Mucosa of rectum (tissue), 2 donors: Measurements from ENCODE around the gene KANK2.
"Not testable (repeated sequence)": the region's sequence is repeated elsewhere in the genome, so short reads cannot be mapped to it uniquely, and the experiment has no call there.

Source experiments
- H3K27ac ChIP-seq, 2 donors: one replicate each; pipeline ENCODE4 v1.7.0; 2013; ENCODE audit warnings: inconsistent platforms in 2 of 2, low read depth in 2 of 2, low read length in 2 of 2
- H3K27me3 ChIP-seq, 2 donors: one replicate each; pipeline ENCODE4 v1.7.0; 2013; ENCODE audit warnings: low read length in 2 of 2; ENCODE audit not compliant: control insufficient read depth in 2 of 2, insufficient read depth in 2 of 2
- H3K36me3 ChIP-seq, 2 donors: one replicate each; pipeline ENCODE4 v1.7.0; 2013; ENCODE audit warnings: low read length in 2 of 2; ENCODE audit not compliant: control insufficient read depth in 2 of 2, insufficient read depth in 2 of 2
- H3K4me1 ChIP-seq, 2 donors: one replicate each; pipeline ENCODE4 v1.7.0; 2013; ENCODE audit warnings: low read length in 2 of 2, mild to moderate bottlenecking in 1 of 2; ENCODE audit not compliant: control insufficient read depth in 2 of 2, insufficient read depth in 2 of 2
- H3K4me3 ChIP-seq, 2 donors: one replicate each; pipeline ENCODE4 v1.7.0; 2013; ENCODE audit warnings: low read length in 2 of 2
- H3K9ac ChIP-seq, 2 donors: one replicate each; pipeline ENCODE4 v1.7.0; 2013; ENCODE audit warnings: low read length in 2 of 2, low read depth in 1 of 2, mild to moderate bottlenecking in 1 of 2
- H3K9me3 ChIP-seq, 2 donors: one replicate each; pipeline ENCODE4 v1.7.0; 2013; ENCODE audit warnings: low read length in 2 of 2; ENCODE audit not compliant: control insufficient read depth in 2 of 2
- donor health status: healthy.
- donor health status: Normal muscosa, but diverticular disease.

Gene KANK2

GRCh38 chr19:11190501-11190900, 6.8 kb downstream of the KANK2 start:
- H3K4me3 ChIP-seq = no peak overlapping the region
- H3K27ac ChIP-seq = no peak overlapping the region
- H3K36me3 ChIP-seq = peaks cover 0 to 9% of the 10 kb centered on the region in 2 donors
- no peaks in the 10 kb centered on the region for H3K27me3 ChIP-seq
- H3K9ac ChIP-seq = no peak overlapping the region
- peaks cover 6 to 7% of the 10 kb centered on the region in 2 donors for H3K4me1 ChIP-seq
- no peaks in the 10 kb centered on the region for H3K9me3 ChIP-seq

GRCh38 chr19:11187441-11187840, 9.9 kb downstream of the KANK2 start:
- Histone ChIP-seq H3K36me3 (peaks cover 0 to 7% of the 10 kb centered on the region in 2 donors), H3K27ac (no peak overlapping the region)

GRCh38 chr19:11182994-11183393, 14.4 kb downstream of the KANK2 start:
- peaks cover 2 to 6% of the 10 kb centered on the region in 2 donors for H3K36me3 ChIP-seq

More at GRCh38 chr19:11187441-11187840, 9.9 kb downstream of the KANK2 start:
- no peak overlapping the region for H3K9ac ChIP-seq
- no peaks in the 10 kb centered on the region for H3K9me3 ChIP-seq
- no peaks in the 10 kb centered on the region for H3K27me3 ChIP-seq
- peaks cover 4 to 5% of the 10 kb centered on the region in 2 donors for H3K4me1 ChIP-seq
- H3K4me3 ChIP-seq = no peak overlapping the region

GRCh38 chr19:11181488-11181887, 15.9 kb downstream of the KANK2 start:
- no peaks in the 10 kb centered on the region for H3K27me3 ChIP-seq
- no peak overlapping the region for H3K4me3 ChIP-seq
- no peaks in the 10 kb centered on the region for H3K9me3 ChIP-seq
- peaks cover 6 to 10% of the 10 kb centered on the region in 2 donors for H3K4me1 ChIP-seq
- no peak overlapping the region for H3K27ac ChIP-seq
- peaks cover 2 to 10% of the 10 kb centered on the region in 2 donors for H3K36me3 ChIP-seq
- no peak overlapping the region for H3K9ac ChIP-seq

More at GRCh38 chr19:11182994-11183393, 14.4 kb downstream of the KANK2 start:
- Histone ChIP-seq H3K4me3 (no peak overlapping the region), H3K9me3 (no peaks in the 10 kb centered on the region), H3K27ac (no peak overlapping the region), H3K27me3 (no peaks in the 10 kb centered on the region), H3K9ac (no peak overlapping the region), H3K4me1 (peaks cover 6 to 10% of the 10 kb centered on the region in 2 donors)

- Histone ChIP-seq H3K4me1 (peaks cover 6 to 10% of the 10 kb centered on the region in 2 donors), H3K36me3 (peaks cover 2 to 10% of the 10 kb centered on the region in 2 donors)
- not testable (repeated sequence) for H3K9me3 ChIP-seq, H3K27ac ChIP-seq, H3K9ac ChIP-seq, H3K27me3 ChIP-seq, H3K4me3 ChIP-seq
Observed at GRCh38 chr19:11180975-11181374, 16.4 kb downstream of the KANK2 start.

GRCh38 chr19:11180346-11180745, 17.0 kb downstream of the KANK2 start:
- Histone ChIP-seq H3K4me3 (no peak overlapping the region), H3K9ac (no peak overlapping the region), H3K27me3 (no peaks in the 10 kb centered on the region), H3K36me3 (peaks cover 2 to 10% of the 10 kb centered on the region in 2 donors), H3K9me3 (no peaks in the 10 kb centered on the region), H3K27ac (peak overlapping the region in 1 of 2 donors; percentile 35), H3K4me1 (peaks cover 6 to 10% of the 10 kb centered on the region in 2 donors)

- peak overlapping the region in 1 of 2 donors; percentile 45 for H3K4me3 ChIP-seq
- no peak overlapping the region for H3K9ac ChIP-seq
- peak overlapping the region in 1 of 2 donors; percentile 10 for H3K27ac ChIP-seq
- H3K36me3 ChIP-seq = peaks cover 2 to 10% of the 10 kb centered on the region in 2 donors
- no peaks in the 10 kb centered on the region for H3K9me3 ChIP-seq
- peaks cover 6 to 10% of the 10 kb centered on the region in 2 donors for H3K4me1 ChIP-seq
- no peaks in the 10 kb centered on the region for H3K27me3 ChIP-seq
Observed at GRCh38 chr19:11179716-11180297, 17.5 kb downstream of the KANK2 start.

- H3K9ac ChIP-seq, H3K27ac ChIP-seq, H3K9me3 ChIP-seq, H3K4me3 ChIP-seq, H3K27me3 ChIP-seq: not testable (repeated sequence)
- H3K4me1 ChIP-seq = peaks cover 6 to 10% of the 10 kb centered on the region in 2 donors
- H3K36me3 ChIP-seq = peaks cover 6 to 16% of the 10 kb centered on the region in 2 donors
Observed at GRCh38 chr19:11179145-11179465, 18.2 kb downstream of the KANK2 start.

- no peak overlapping the region for H3K9ac ChIP-seq
- H3K4me1 ChIP-seq = peaks cover 6 to 10% of the 10 kb centered on the region in 2 donors
- no peak overlapping the region for H3K4me3 ChIP-seq
- H3K27me3 ChIP-seq = no peaks in the 10 kb centered on the region
- no peaks in the 10 kb centered on the region for H3K9me3 ChIP-seq
- peaks cover 20 to 24% of the 10 kb centered on the region in 2 donors for H3K36me3 ChIP-seq
- no peak overlapping the region for H3K27ac ChIP-seq
Observed at GRCh38 chr19:11177592-11177991, 19.8 kb downstream of the KANK2 start.

GRCh38 chr19:11176466-11177193, 20.7 kb downstream of the KANK2 start:
- peaks cover 21 to 28% of the 10 kb centered on the region in 2 donors for H3K36me3 ChIP-seq
- H3K4me1 ChIP-seq = peaks cover 6 to 10% of the 10 kb centered on the region in 2 donors
- no peak overlapping the region for H3K27ac ChIP-seq
- H3K9ac ChIP-seq = no peak overlapping the region
- no peak overlapping the region for H3K4me3 ChIP-seq
- no peaks in the 10 kb centered on the region for H3K9me3 ChIP-seq
- H3K27me3 ChIP-seq = no peaks in the 10 kb centered on the region
